Kidney epithelial cell (primary cell): ENCODE measurements around the gene LCN15. TPM values are rescaled to one million over a fixed set of nuclear protein-coding genes. Genes with fewer than 3 reads are reported as not detected.

ENCODE experiments used
- DNase-seq: peaks from one replicate; pipeline ENCODE4 v3.0.0-alpha.2; 2010; ENCODE audit warnings: low read depth
- H3K27me3 ChIP-seq: 2 replicates; pipeline ENCODE4 v1.6.0; 2011; ENCODE audit warnings: low read length; ENCODE audit not compliant: control insufficient read depth, insufficient read depth
- H3K36me3 ChIP-seq: 2 replicates; pipeline ENCODE4 v1.5.1; 2011; ENCODE audit warnings: low read length; ENCODE audit not compliant: control insufficient read depth, insufficient read depth
- H3K4me3 ChIP-seq: 2 replicates; pipeline ENCODE4 v1.5.1; 2011; ENCODE audit warnings: low read depth, mild to moderate bottlenecking, control low read depth, low read length
- CTCF ChIP-seq: IDR thresholded peaks from 2 replicates; pipeline ENCODE4 v1.5.1; 2011; ENCODE audit warnings: mild to moderate bottlenecking, moderate library complexity, low read length, control low read depth, inconsistent platforms; ENCODE audit not compliant: insufficient read depth, poor library complexity, severe bottlenecking
- total RNA-seq: library from RNA; depleted of rRNA; stranded (reverse); fragments of >200 nt; gene quantifications from 2 replicates; pipeline ENCODE4 v1.2.3, GENCODE V29; 2015

LCN15 gene
- total RNA-seq, 1 donor from 2014 or later: not detected

- TF ChIP-seq CTCF: no peak
- Histone ChIP-seq H3K27me3 (peaks cover 28% of the 10 kb centered on the region), H3K36me3 (no peaks in the 10 kb centered on the region), H3K4me3 (no peak overlapping the region)
- no peak for DNase-seq
Measured at GRCh38 chr9:136794281-136794999, 30.1 kb upstream of the LCN15 start.

- TF ChIP-seq CTCF: no peak
- no peaks in the 10 kb centered on the region for H3K36me3 ChIP-seq
- no peak overlapping the region for H3K4me3 ChIP-seq
- peaks cover 18% of the 10 kb centered on the region for H3K27me3 ChIP-seq
- DNase-seq: no peak
Measured at GRCh38 chr9:136793086-136793946, 29.0 kb upstream of the LCN15 start.

- no peak for DNase-seq
Measured at GRCh38 chr9:136792321-136793085, 28.2 kb upstream of the LCN15 start.

GRCh38 chr9:136791516-136792276 is 27.4 kb upstream of the LCN15 start:
- no peak for DNase-seq
- Histone ChIP-seq H3K36me3 (no peaks in the 10 kb centered on the region), H3K27me3 (peaks cover 14% of the 10 kb centered on the region)

More at GRCh38 chr9:136792321-136793085, 28.2 kb upstream of the LCN15 start:
- H3K27me3 ChIP-seq: peaks cover 18% of the 10 kb centered on the region
- no peaks in the 10 kb centered on the region for H3K36me3 ChIP-seq
- no peak overlapping the region for H3K4me3 ChIP-seq
- TF ChIP-seq CTCF: no peak

More at GRCh38 chr9:136791516-136792276, 27.4 kb upstream of the LCN15 start:
- H3K4me3 ChIP-seq: peak overlapping the region; percentile 74
- TF ChIP-seq CTCF: peak; percentile 100
